Astrocyte of the cerebellum (primary cell): Measurements from ENCODE around the gene LBHD2.

Experiments
- DNase-seq: peaks from one replicate; pipeline ENCODE4 v3.0.0-alpha.2; 2011; ENCODE audit warnings: low read depth
- H3K4me3 ChIP-seq: 2 replicates; pipeline ENCODE4 v1.5.1; 2011; ENCODE audit warnings: mild to moderate bottlenecking, low read depth, low read length, moderate library complexity
- CTCF ChIP-seq: IDR thresholded peaks from 2 replicates; pipeline ENCODE4 v1.5.1; 2012; ENCODE audit warnings: low read length, low read depth, moderate library complexity, mild to moderate bottlenecking; ENCODE audit errors: missing control alignments
- in situ Hi-C: cut with HindIII; loops from 2 replicates; pipeline ENCODE4 v1.10.0; 2017; ENCODE audit warnings: low sequenced_read_pairs

The LBHD2 gene

GRCh38 chr14:103100281-103101121, 16.5 kb downstream of the LBHD2 start:
- TF ChIP-seq CTCF: no peak
- no peak overlapping the region for H3K4me3 ChIP-seq
- in situ Hi-C loops: no loop called here
- no peak for DNase-seq

GRCh38 chr14:103101257-103101962, 17.4 kb downstream of the LBHD2 start:
- H3K4me3 ChIP-seq: no peak overlapping the region
- no peak for DNase-seq
- in situ Hi-C loops: no loop called here
- no peak for TF ChIP-seq CTCF

- no peak for DNase-seq
- TF ChIP-seq CTCF: no peak
- in situ Hi-C loops: no loop called here
- no peak overlapping the region for H3K4me3 ChIP-seq
Observed at GRCh38 chr14:103101963-103102688, 18.1 kb downstream of the LBHD2 start.

- in situ Hi-C loops: no loop called here
- no peak for DNase-seq
- no peak overlapping the region for H3K4me3 ChIP-seq
- TF ChIP-seq CTCF: no peak
Observed at GRCh38 chr14:103102689-103103260, 18.8 kb downstream of the LBHD2 start.

GRCh38 chr14:103103461-103104388, 19.7 kb downstream of the LBHD2 start:
- peak; percentile 30 for TF ChIP-seq CTCF
- H3K4me3 ChIP-seq: no peak overlapping the region
- DNase-seq: no peak
- in situ Hi-C loops: no loop called here
